Measurements from ENCODE around the gene SDCBP2.

DNA sequence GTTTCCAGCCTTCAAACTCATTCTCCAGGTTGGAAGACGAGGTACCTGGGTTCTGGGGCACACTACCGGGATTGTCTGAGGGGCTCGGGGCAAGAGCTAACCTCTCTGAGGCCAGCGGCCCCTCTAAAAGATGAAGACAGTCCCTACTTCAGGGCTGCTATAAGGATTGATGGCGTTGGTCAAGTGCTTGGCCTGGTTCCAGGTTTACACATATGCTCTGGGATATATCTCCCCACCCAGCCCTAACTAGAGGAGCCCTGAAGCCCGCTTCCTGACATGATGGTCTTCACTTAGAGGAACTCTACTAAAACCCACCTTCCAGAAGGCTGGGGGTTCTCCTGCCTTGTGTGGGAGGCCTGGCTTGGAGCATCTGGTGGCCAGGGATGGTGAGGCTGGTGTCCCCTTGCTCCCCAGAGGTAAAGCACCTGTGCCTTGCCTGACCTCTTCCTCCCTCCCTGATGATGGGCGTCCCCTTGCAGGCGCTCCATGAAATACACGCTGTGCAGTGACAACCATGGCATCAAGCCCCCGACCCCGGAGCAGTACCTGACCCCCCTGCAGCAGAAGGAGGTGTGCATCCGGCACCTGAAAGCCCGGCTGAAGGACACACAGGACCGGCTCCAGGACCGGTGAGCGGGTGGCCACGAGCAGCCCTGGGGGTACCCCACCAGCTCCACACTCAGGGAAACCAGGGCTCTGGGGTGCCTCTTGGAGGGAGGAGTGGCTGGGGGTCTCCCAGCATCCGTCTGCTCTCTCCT lies 28.7 kb downstream of the SDCBP2 start:
- TF ChIP-seq, protein P1, sequence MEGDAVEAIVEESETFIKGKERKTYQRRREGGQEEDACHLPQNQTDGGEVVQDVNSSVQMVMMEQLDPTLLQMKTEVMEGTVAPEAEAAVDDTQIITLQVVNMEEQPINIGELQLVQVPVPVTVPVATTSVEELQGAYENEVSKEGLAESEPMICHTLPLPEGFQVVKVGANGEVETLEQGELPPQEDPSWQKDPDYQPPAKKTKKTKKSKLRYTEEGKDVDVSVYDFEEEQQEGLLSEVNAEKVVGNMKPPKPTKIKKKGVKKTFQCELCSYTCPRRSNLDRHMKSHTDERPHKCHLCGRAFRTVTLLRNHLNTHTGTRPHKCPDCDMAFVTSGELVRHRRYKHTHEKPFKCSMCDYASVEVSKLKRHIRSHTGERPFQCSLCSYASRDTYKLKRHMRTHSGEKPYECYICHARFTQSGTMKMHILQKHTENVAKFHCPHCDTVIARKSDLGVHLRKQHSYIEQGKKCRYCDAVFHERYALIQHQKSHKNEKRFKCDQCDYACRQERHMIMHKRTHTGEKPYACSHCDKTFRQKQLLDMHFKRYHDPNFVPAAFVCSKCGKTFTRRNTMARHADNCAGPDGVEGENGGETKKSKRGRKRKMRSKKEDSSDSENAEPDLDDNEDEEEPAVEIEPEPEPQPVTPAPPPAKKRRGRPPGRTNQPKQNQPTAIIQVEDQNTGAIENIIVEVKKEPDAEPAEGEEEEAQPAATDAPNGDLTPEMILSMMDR (IDR thresholded peaks at IDR 0.05; ENCODE audit: insufficient read depth, low read depth, low read length): no peak
- no peak for TF ChIP-seq EZH2 (IDR thresholded peaks at IDR 0.05; ENCODE audit: insufficient read depth, low read length)

Measured in astrocyte (in vitro differentiated cells and primary cell).